SK-N-MC (cell line): Measurements from ENCODE around the gene ERBB4.

Source experiments
- DNase-seq: peaks from one replicate; pipeline ENCODE4 v3.0.0-alpha.2; 2011; ENCODE audit warnings: low read depth, low spot score
- H3K27ac ChIP-seq: fragments of 200-600 bp; sonication (generic); 2 replicates; pipeline ENCODE4 v1.5.1; 2016; ENCODE audit warnings: mixed run types
- H3K36me3 ChIP-seq: fragments of 200-600 bp; sonication (generic); 2 replicates; pipeline ENCODE4 v1.6.1; 2017; ENCODE audit warnings: antibody characterized with exemption, low read length, mixed read lengths; ENCODE audit not compliant: insufficient read depth
- H3K4me3 ChIP-seq: fragments of 200-600 bp; sonication (generic); 2 replicates; pipeline ENCODE4 v1.5.1; 2016
- H3K9ac ChIP-seq: fragments of 200-600 bp; sonication (generic); 2 replicates; pipeline ENCODE4 v1.8.0; 2017; ENCODE audit warnings: mixed run types, mixed read lengths; ENCODE audit not compliant: insufficient read length
- H3K9me3 ChIP-seq: fragments of 200-600 bp; sonication (generic); 2 replicates; pipeline ENCODE4 v1.6.1; 2017; ENCODE audit warnings: low read depth, mild to moderate bottlenecking, antibody characterized with exemption, low read length, moderate library complexity, mixed read lengths
- EZH2 ChIP-seq: fragments of 200-600 bp; sonication (generic); IDR thresholded peaks from one replicate; pipeline ENCODE4 v1.6.1; 2017; ENCODE audit warnings: antibody characterized with exemption
- FOXP2 ChIP-seq: optimal IDR thresholded peaks from 2 replicates; pipeline ENCODE3; 2011; ENCODE audit warnings: mild to moderate bottlenecking, moderate library complexity; ENCODE audit not compliant: insufficient read depth; ENCODE audit errors: extremely low read length, control extremely low read depth
- POLR2AphosphoS5 ChIP-seq: IDR thresholded peaks from 2 replicates; pipeline ENCODE4 v1.6.1; 2012; ENCODE audit warnings: mild to moderate bottlenecking, low read depth, low read length, borderline replicate concordance

Gene ERBB4

DNA sequence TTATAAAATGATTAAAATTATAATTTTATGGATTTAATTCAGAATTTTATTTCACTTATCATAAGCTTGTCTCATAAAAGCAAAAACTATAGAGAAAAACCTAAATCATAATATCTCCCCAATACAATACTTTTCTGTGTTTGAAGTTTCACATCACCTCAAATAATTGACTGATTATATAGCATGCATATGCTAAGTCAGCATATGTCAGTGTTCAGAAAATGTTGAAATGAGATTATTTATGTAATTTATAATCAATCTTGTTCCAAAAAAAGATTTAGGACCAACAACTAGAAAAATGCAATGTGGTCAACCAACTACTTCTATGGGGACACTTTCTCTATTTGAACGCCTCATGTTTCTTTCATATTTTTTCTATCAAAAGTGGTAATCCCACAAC lies 1079.6 kb downstream of the ERBB4 start:
- Histone ChIP-seq H3K9ac (no peak overlapping the region), H3K36me3 (no peaks in the 10 kb centered on the region), H3K9me3 (no peaks in the 10 kb centered on the region), H3K4me3 (no peak overlapping the region), H3K27ac (no peak overlapping the region)
- no peak for TF ChIP-seq FOXP2
- TF ChIP-seq POLR2AphosphoS5, result no peak
- TF ChIP-seq EZH2, result no peak
- no peak for DNase-seq

DNA sequence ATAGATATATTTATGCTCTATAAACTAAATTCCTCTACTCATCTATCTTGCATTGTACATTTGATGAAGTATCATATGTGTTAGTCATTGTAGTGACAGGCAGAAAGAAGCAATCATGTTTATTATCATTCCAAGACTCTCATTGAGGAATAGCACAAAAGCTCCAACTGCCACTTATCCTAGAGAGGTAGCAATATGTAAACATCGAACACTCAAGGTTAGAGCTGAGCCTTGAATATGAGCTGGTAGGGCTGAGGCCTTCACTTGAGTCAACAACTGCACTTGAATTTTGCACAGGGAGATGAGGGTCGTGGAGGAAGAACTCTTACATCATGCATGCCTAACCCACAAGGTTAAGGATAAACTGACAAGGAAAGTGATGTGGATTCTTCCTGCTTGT lies 1081.3 kb downstream of the ERBB4 start:
- TF ChIP-seq FOXP2, result no peak
- TF ChIP-seq POLR2AphosphoS5, result no peak
- TF ChIP-seq EZH2, result no peak
- H3K27ac ChIP-seq, result no peak overlapping the region
- H3K9me3 ChIP-seq, result no peaks in the 10 kb centered on the region
- H3K9ac ChIP-seq, result no peak overlapping the region
- DNase-seq, result no peak
- no peaks in the 10 kb centered on the region for H3K36me3 ChIP-seq
- H3K4me3 ChIP-seq, result no peak overlapping the region

DNA sequence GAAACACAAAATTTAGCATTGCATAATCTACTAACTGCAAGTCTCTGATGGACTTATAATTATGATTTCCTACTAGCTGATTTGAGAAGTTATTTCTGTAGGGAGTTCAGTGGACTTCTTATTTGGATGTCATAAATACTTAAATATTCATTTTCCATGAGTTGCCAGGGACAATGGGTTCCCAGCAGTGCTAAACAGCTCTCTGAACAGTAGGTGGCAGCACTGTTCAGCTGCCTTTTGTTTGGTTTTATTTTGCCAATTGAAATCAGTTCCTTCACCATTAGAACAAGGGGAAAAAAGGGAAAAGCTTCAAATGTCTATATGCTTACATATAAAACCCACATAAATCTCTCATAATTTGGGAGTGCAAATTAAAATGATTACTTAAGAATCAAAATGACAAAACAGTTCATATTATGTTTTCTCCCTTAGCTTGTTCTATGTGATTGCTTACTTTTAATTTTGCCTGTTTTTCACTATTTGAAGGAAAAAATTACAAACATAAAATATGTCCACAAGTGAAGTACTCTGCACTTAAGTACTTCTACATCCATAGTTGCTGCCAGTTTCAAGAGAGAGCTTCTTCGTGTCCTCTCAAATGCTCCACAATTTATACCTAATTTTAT lies 1083.3 kb downstream of the ERBB4 start:
- peak; percentile 60 for DNase-seq
- Histone ChIP-seq H3K4me3 (no peak overlapping the region), H3K27ac (no peak overlapping the region), H3K9me3 (no peaks in the 10 kb centered on the region), H3K9ac (peak overlapping the region; percentile 37), H3K36me3 (no peaks in the 10 kb centered on the region)
- TF ChIP-seq POLR2AphosphoS5 (no peak), FOXP2 (no peak), EZH2 (no peak)

DNA sequence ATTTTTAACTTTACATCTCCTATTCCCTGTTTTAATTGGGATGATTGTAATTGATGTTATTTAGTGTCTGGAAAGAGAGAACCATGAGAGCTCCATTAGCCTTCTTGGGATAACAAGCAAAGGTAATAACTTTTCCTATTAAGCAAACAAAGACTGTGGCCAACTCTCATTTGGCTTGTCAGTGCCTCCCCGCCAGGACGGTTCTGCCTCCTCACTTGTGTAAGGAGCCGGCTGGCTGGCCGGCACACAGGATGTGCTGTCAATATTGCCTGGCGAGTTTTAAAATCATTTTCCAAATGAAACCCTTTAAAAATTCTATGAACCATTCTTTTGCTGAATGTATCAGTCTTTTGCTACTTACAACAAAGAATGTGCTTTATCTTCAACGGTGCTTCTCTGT lies 1083.9 kb downstream of the ERBB4 start:
- Histone ChIP-seq H3K9ac (peak overlapping the region; percentile 28), H3K27ac (no peak overlapping the region), H3K4me3 (no peak overlapping the region), H3K36me3 (no peaks in the 10 kb centered on the region), H3K9me3 (no peaks in the 10 kb centered on the region)
- DNase-seq, result no peak
- TF ChIP-seq POLR2AphosphoS5 (no peak), FOXP2 (no peak), EZH2 (no peak)

DNA sequence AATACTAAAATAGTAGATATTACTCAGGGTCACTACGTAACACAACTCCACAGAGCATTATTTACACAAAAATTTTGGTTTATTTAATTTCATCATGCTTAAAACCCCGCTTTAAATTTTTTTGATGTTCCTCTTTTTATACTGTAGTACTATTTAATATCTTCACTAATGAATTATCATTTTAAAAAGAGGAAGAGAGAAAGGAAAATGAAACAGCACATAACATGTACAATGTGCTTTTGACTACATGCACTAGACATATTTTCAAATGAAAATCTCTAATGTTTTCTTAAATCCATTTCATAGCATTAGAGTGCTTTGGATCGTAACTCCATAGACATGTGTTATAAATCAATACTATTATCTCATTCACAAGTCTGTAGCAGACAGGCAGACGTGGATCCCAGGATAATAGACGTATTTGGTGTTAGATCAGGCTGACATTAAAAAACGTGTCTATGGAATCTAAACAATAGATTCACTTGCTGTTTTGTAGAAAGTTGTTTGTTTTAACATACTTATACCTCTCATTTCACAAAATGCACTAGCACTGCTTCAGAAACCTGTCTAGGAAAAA lies 1085.2 kb downstream of the ERBB4 start:
- H3K9me3 ChIP-seq, result no peaks in the 10 kb centered on the region
- H3K27ac ChIP-seq, result 0 out of 2 replicates have a peak overlapping the region, but pooled peaks have one; percentile 2
- TF ChIP-seq FOXP2 (no peak), POLR2AphosphoS5 (no peak), EZH2 (no peak)
- no peaks in the 10 kb centered on the region for H3K36me3 ChIP-seq
- DNase-seq, result no peak
- peak overlapping the region; percentile 14 for H3K9ac ChIP-seq
- 0 out of 2 replicates have a peak overlapping the region, but pooled peaks have one; percentile 4 for H3K4me3 ChIP-seq

DNA sequence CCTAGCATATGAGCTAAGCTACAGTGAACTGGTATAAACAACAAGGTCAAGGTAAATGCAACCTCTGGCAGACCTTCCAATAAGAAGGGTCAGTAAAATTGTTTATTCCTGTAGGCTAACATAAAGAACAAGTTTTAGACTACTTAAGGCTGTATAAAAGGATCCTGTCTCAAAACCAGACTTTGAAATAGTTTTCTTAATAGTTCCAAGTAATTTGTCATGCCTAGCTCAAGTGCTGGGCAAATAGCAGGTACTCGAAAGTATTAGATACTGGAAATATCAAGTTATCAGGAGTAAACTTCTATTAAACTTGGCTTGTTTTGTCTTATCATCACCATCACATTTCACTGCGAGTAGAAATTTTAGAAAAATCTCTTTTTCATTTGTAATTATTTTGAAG lies 1087.0 kb downstream of the ERBB4 start:
- no peak for DNase-seq
- Histone ChIP-seq H3K27ac (no peak overlapping the region), H3K9ac (no peak overlapping the region), H3K36me3 (no peaks in the 10 kb centered on the region), H3K9me3 (no peaks in the 10 kb centered on the region), H3K4me3 (no peak overlapping the region)
- TF ChIP-seq FOXP2, result no peak

DNA sequence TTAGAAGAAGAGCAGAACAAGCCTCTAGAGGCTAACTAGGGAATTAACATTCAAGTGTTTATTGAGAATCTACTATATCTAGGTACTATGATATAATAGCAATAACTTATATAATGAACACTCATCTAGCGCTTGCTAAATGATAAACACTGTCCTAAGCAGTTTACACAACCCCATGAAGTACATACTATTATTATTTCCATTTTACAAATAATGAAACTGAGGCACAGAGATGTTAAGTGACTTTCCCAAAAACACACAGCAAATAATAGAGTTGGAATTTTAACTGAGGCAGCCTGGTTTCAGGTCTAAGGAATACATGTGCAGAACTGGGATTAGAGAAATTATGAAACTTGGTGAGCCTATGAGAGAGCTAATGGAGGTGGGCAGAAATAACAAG lies 1088.8 kb downstream of the ERBB4 start:
- no peak overlapping the region for H3K4me3 ChIP-seq
- H3K27ac ChIP-seq, result no peak overlapping the region
- no peak overlapping the region for H3K9ac ChIP-seq
- TF ChIP-seq POLR2AphosphoS5 (no peak), FOXP2 (no peak), EZH2 (no peak)
- no peaks in the 10 kb centered on the region for H3K36me3 ChIP-seq
- no peaks in the 10 kb centered on the region for H3K9me3 ChIP-seq
- DNase-seq, result no peak

DNA sequence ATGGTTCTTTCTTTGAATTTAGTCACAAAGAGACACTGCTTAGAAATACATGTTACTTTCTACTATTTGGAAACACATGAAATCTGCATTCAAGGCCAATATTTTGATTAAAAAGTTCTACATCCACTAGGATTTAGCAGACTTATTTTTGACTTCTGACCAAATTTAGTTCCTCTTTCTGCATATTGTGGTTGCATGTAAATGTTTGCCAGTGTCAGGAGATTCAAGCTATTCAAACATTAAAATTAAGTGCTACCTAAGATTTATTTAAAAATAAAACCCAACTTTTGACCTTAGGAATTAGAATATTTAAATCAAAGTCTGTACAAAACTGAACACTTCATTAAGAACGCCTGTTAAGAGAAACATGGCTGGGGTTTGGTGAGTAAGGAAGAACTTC lies 1091.1 kb downstream of the ERBB4 start:
- TF ChIP-seq FOXP2, result no peak
- Histone ChIP-seq H3K36me3 (no peaks in the 10 kb centered on the region), H3K9ac (no peak overlapping the region), H3K27ac (no peak overlapping the region), H3K4me3 (no peak overlapping the region), H3K9me3 (no peaks in the 10 kb centered on the region)
- DNase-seq, result no peak

DNA sequence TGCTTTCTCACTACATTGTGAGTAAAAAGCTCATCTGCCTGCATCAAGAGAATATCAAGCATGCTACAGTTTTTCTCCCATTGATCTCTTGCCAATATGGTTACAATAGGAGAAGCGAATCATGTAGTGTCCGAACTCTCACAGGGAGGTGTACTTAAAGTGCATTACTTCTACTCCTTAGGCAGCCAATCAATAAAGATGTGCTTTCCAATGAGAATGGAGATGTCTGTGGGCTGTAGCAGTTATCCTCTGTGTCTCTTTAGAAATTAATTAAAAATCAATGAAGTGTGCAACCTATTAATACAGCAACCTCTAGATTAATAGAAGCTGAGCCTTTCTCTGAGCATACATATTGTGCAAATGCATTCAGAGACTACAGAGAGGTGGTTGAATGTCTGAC lies 1098.5 kb downstream of the ERBB4 start:
- Histone ChIP-seq H3K9me3 (no peaks in the 10 kb centered on the region), H3K27ac (no peak overlapping the region), H3K36me3 (no peaks in the 10 kb centered on the region), H3K9ac (no peak overlapping the region), H3K4me3 (no peak overlapping the region)
- DNase-seq, result no peak
- TF ChIP-seq EZH2, result no peak
- no peak for TF ChIP-seq FOXP2
- TF ChIP-seq POLR2AphosphoS5, result no peak

DNA sequence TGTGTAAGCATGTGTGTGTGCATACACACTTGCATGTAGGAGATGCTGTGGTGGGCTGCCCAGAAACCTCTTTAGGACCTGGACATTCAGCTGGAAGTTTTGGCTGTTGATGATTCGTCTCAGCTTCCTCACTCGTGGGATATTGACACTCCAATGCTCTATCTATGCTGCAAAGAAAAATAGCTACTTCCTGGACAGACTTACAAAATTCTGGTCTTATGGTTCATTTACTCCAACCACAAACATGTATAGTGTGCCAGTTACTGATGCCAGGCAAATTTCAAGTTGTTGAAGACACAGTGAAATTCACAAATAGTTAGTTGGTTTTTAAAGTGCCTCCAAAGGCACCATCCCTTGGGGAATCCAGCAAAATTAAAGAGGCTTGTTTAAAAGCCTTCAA lies 1099.6 kb downstream of the ERBB4 start:
- Histone ChIP-seq H3K9ac (no peak overlapping the region), H3K27ac (no peak overlapping the region), H3K4me3 (no peak overlapping the region), H3K9me3 (no peaks in the 10 kb centered on the region), H3K36me3 (no peaks in the 10 kb centered on the region)
- DNase-seq, result no peak
- TF ChIP-seq EZH2 (no peak), POLR2AphosphoS5 (no peak), FOXP2 (no peak)
